A673 (cell line): Measurements from ENCODE around the gene NDUFAF4. TPM values are rescaled to one million over a fixed set of nuclear protein-coding genes. Genes with fewer than 3 reads are reported as not detected.
A peak's percentile ranks its signal among the peaks of the same experiment; 100 is the strongest.

ENCODE experiments used
- BruUV-seq: library from RNA; stranded (reverse); fragments of 400-500 nt; replicated peaks from 2 replicates; lab custom pipeline; 2021; lab: Mats Ljungman, UMichigan
- CTCF ChIA-PET: fragments of 300-600 bp; sonication (Branson Sonifier 250); formaldehyde crosslinking; loops from one replicate; lab custom pipeline; 2022; ENCODE audit warnings: antibody characterized with exemption; lab: Charles Lee
- POLR2A ChIA-PET: fragments of 300-600 bp; sonication (Branson Sonifier 250); formaldehyde crosslinking; loops from one replicate; lab custom pipeline; 2022; ENCODE audit warnings: antibody characterized with exemption; ENCODE audit not compliant: low non-redundant PET; lab: Charles Lee
- DNase-seq: peaks from one replicate; pipeline ENCODE4 v3.0.0-alpha.2; 2015; ENCODE audit warnings: low spot score
- H3K27ac ChIP-seq: fragments of 200-600 bp; sonication (generic); 2 replicates; pipeline ENCODE4 v1.5.1; 2016; ENCODE audit warnings: mixed run types, low read depth, mild to moderate bottlenecking, mixed read lengths, antibody characterized with exemption, low read length; ENCODE audit not compliant: poor library complexity, severe bottlenecking
- H3K27me3 ChIP-seq: fragments of 200-600 bp; sonication (generic); replicated peaks from 2 replicates; pipeline ENCODE4 v1.6.1; 2017; ENCODE audit warnings: mixed run types, low read depth, mild to moderate bottlenecking, mixed read lengths, antibody characterized with exemption, low read length; ENCODE audit not compliant: insufficient read depth, poor library complexity
- H3K36me3 ChIP-seq: fragments of 200-600 bp; sonication (generic); 2 replicates; pipeline ENCODE4 v1.6.1; 2016; ENCODE audit warnings: mixed run types, mild to moderate bottlenecking, mixed read lengths, antibody characterized with exemption, low read length; ENCODE audit not compliant: insufficient read depth, poor library complexity, severe bottlenecking
- H3K4me1 ChIP-seq: fragments of 200-600 bp; sonication (generic); 2 replicates; pipeline ENCODE4 v1.6.1; 2017; ENCODE audit warnings: mixed run types, mild to moderate bottlenecking, mixed read lengths, antibody characterized with exemption, low read length; ENCODE audit not compliant: insufficient read depth, poor library complexity, severe bottlenecking
- H3K4me3 ChIP-seq: fragments of 200-600 bp; sonication (generic); 2 replicates; pipeline ENCODE4 v1.5.1; 2016; ENCODE audit warnings: low read depth, mixed run types, mild to moderate bottlenecking, mixed read lengths, low read length; ENCODE audit not compliant: poor library complexity, severe bottlenecking
- H3K9me3 ChIP-seq: fragments of 200-600 bp; sonication (generic); 2 replicates; pipeline ENCODE4 v1.6.1; 2016; ENCODE audit warnings: mixed run types, low read depth, mild to moderate bottlenecking, mixed read lengths, antibody characterized with exemption, low read length; ENCODE audit not compliant: poor library complexity, severe bottlenecking
- EZH2 ChIP-seq: fragments of 200-600 bp; sonication (generic); IDR thresholded peaks from 2 replicates; pipeline ENCODE4 v1.6.1; 2017; ENCODE audit warnings: borderline replicate concordance, low read depth, mild to moderate bottlenecking, mixed read lengths, antibody characterized with exemption, low read length; ENCODE audit not compliant: poor library complexity, severe bottlenecking
- intact Hi-C: fragments of 100-400 bp; cut with micrococcal nuclease; formaldehyde crosslinking; loops from one replicate; pipeline ENCODE4 v1.10.0; 2022; ENCODE audit not compliant: unreplicated experiment
- total RNA-seq: library from RNA; stranded (reverse); gene quantifications from 2 replicates; pipeline ENCODE4 v1.2.3, GENCODE V29; 2021

The NDUFAF4 gene
- total RNA-seq, 1 experiment from 2014 or later = 120 TPM

- DNase-seq = peak; percentile 11
- intact Hi-C loops = no loop called here
- H3K9me3 ChIP-seq = peaks cover 3% of the 10 kb centered on the region
- CTCF ChIA-PET = no interaction called here
- peaks cover 10% of the 10 kb centered on the region for H3K4me1 ChIP-seq
- no peaks in the 10 kb centered on the region for H3K36me3 ChIP-seq
- H3K27me3 ChIP-seq = no peaks in the 10 kb centered on the region
- POLR2A ChIA-PET = no interaction called here
- H3K4me3 ChIP-seq = no peak overlapping the region
- BruUV-seq = no TSS peak
- no peak for TF ChIP-seq EZH2
- no peak overlapping the region for H3K27ac ChIP-seq
Observed at GRCh38 chr6:96841345-96841744, 56.3 kb downstream of the NDUFAF4 start.

Other genes with a start within 250 kb of the NDUFAF4 start
- gene GPR63, start 60.4 kb downstream of the NDUFAF4 start, total RNA-seq = 4.1 and 4.2 TPM in 2 replicates
- gene KLHL32, start 26.8 kb upstream of the NDUFAF4 start, total RNA-seq = 0.11 and 0.26 TPM in 2 replicates